Mucosa of descending colon (tissue), 3 donors: ENCODE measurements around the gene SPTB. TPM values are rescaled to one million over a fixed set of nuclear protein-coding genes. Genes with fewer than 3 reads are reported as not detected.

Experiments used
- ATAC-seq: fragments of 200-7000 bp; cut with Tn5 transposase; one replicate; pipeline ENCODE4 v1.9.1; 2020; ENCODE audit warnings: mild to moderate bottlenecking, moderate library complexity
- DNase-seq, 3 donors: peaks; one replicate each; pipeline ENCODE4 v3.0.0-alpha.2; 2020
- H3K36me3 ChIP-seq: fragments of 200-600 bp; one replicate; pipeline ENCODE4 v1.8.0; 2021; ENCODE audit warnings: low read depth, mild to moderate bottlenecking
- H3K4me1 ChIP-seq: fragments of 200-600 bp; one replicate; pipeline ENCODE4 v1.8.0; 2021; ENCODE audit warnings: low read depth, mild to moderate bottlenecking
- H3K4me3 ChIP-seq: fragments of 200-600 bp; one replicate; pipeline ENCODE4 v1.8.0; 2021; ENCODE audit warnings: mild to moderate bottlenecking
- H3K9me3 ChIP-seq: fragments of 200-600 bp; one replicate; pipeline ENCODE4 v1.8.0; 2021; ENCODE audit warnings: mild to moderate bottlenecking
- intact Hi-C, 2 donors: fragments of 100-400 bp; cut with DNase I in 1 of 2; cut with micrococcal nuclease in 1 of 2; formaldehyde crosslinking; loops; one replicate each; pipeline versions ENCODE4 v1.11.0 to v1.11.1; 2022; cut with DNase I, micrococcal nuclease
- total RNA-seq, 3 donors: library from RNA; stranded (reverse); fragmentation: NEBNext Ultra II Directional in 2 of 3; extraction: Animal tissue kit (Norgen Biotek cat#: 25700) in 2 of 3; gene quantifications; one replicate each; pipeline versions ENCODE4 v1.2.1 to v1.2.4, GENCODE V29; 2021 to 2023
- TF ChIP-seq, protein P1 (sequence below): fragments of 200-600 bp; IDR thresholded peaks from one replicate; pipeline ENCODE4 v1.8.0; 2022; ENCODE audit warnings: antibody characterized with exemption, mild to moderate bottlenecking
- donor health status: DM: no; HTN: no; CAD: no; lungs with moderate emphysema.
- donor health status: DM: no; HTN: no; CAD: no.
- donor health status: DM: no; HTN: yes; CAD: no.

The SPTB gene
- total RNA-seq, 3 donors from 2014 or later = 0.35 to 1.4 (median 0.51) TPM

DNA sequence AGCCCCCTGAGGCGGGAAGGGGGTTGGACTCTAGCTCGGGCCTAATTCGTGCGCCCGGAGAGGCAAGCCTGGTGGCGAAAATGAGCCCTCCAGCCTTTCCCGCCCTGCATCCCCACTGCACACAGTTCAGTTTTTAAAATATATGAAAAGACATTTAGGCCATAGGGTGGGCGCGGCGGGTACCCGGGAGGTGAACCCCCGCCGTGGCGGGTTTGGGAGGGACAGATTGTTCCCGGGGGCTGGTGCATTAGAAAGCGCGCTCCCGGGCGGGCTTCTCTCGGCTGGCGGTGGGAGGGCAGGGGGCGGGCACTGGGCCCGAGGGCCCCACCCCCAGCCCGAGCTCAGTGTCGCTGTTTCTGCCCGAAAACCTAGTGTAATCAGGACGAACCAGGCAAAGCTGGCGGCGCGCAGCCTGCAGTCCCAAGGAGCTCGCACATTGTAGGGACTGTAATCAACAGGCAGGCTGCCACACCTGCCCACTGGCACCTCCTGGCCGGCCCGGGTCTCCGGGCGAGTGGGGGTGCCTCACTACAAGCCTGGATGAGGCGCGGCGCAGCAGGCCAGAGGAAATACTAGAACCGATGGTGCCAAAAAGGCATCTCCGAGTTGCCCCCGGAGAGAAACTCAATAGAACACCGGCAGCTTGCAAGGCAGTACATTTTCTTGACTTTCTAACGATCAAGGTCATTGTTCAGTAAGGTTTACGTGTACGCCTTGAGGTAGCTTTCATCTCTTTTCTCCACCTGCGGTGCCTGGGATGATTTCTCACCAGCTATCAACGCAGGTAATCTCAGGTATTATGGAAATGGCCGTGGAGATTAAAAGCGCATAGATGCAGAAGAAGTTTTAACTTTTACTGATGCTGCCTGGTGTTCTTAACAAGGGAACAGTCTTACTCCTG lies 764 bp upstream of the SPTB start:
- H3K9me3 ChIP-seq = no peaks in the 10 kb centered on the region
- peaks cover 10% of the 10 kb centered on the region for H3K4me1 ChIP-seq
- ATAC-seq (peak; percentile 79), DNase-seq (peak; percentile 50 to 63 (median 55))
- peak overlapping the region; percentile 14 for H3K4me3 ChIP-seq
- no peaks in the 10 kb centered on the region for H3K36me3 ChIP-seq
- intact Hi-C loops = loop anchor here in 1 of 2 donors (10.0 kb wide), 1 partner anchor 56 kb away; no protein-coding TSS in a partner anchor
- TF ChIP-seq, protein P1, sequence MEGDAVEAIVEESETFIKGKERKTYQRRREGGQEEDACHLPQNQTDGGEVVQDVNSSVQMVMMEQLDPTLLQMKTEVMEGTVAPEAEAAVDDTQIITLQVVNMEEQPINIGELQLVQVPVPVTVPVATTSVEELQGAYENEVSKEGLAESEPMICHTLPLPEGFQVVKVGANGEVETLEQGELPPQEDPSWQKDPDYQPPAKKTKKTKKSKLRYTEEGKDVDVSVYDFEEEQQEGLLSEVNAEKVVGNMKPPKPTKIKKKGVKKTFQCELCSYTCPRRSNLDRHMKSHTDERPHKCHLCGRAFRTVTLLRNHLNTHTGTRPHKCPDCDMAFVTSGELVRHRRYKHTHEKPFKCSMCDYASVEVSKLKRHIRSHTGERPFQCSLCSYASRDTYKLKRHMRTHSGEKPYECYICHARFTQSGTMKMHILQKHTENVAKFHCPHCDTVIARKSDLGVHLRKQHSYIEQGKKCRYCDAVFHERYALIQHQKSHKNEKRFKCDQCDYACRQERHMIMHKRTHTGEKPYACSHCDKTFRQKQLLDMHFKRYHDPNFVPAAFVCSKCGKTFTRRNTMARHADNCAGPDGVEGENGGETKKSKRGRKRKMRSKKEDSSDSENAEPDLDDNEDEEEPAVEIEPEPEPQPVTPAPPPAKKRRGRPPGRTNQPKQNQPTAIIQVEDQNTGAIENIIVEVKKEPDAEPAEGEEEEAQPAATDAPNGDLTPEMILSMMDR = no peak

DNA sequence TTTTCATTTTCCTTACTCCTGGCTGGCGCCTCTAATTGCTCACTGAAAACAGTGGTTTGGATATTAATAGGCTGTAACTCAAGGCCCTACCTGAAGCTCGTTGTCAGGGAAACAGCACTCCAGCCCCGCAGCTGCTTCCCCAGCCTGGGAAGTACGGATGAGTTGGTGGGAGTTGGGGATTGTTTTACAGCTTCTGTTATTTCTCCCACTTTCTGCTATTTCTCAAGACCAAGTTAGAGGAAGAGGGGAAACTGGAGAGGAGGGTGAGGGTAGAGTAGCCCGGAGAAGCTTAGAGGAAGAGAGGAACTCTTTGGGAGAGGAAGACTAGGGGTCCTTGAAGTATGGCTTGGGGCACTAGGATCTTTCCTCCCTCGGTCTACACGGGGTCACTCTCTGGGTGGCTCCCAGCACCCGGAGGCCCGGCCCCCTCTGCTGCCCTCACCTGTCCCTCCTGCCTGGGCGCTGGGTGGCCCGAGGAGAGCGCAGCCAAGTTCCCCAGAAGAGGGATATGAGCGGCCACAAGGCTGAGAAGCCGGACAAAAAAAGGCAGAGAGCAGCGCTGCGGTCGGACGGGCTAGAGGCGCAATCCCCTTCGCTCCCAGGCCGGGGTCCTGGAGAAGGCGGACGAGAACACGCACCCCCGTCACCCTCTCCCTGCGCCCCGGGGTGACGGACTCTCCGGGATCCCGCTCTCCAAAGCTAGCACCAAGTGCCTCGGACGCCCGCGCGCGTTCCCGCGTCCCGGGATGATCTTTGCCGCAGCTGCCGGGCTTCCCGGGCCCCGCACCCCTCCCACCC lies 671 bp downstream of the SPTB start:
- intact Hi-C loops = no loop called here
- Histone ChIP-seq H3K4me1 (peaks cover 10% of the 10 kb centered on the region), H3K4me3 (no peak overlapping the region), H3K36me3 (no peaks in the 10 kb centered on the region), H3K9me3 (no peaks in the 10 kb centered on the region)
- ATAC-seq = peak; percentile 15
- TF ChIP-seq, protein P1 = no peak
- peak in 2 of 3 donors; percentile 2 to 32 for DNase-seq

DNA sequence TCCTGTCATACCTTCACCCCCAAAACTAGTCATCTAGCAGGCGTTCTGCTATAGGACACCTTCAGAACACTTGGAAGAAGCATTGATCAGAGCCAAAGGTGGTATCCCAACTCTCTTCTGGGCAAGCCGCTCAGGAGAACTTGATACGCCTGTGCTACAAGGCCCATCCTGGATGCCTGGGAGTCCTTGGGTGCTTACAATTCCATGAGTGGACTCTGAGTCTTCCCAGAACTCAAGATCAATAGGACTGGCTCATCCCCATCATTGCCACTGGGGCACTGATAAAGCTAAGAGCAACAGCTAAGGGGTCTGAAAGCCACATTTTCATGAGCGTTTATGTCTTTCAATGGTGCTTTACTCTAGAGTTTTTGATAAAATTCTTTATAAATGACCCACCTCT lies 1.9 kb downstream of the SPTB start:
- TF ChIP-seq, protein P1 = no peak
- Histone ChIP-seq H3K4me1 (peaks cover 10% of the 10 kb centered on the region), H3K4me3 (no peak overlapping the region), H3K36me3 (no peaks in the 10 kb centered on the region), H3K9me3 (no peaks in the 10 kb centered on the region)
- DNase-seq (no peak), ATAC-seq (no peak)
- intact Hi-C loops = no loop called here

DNA sequence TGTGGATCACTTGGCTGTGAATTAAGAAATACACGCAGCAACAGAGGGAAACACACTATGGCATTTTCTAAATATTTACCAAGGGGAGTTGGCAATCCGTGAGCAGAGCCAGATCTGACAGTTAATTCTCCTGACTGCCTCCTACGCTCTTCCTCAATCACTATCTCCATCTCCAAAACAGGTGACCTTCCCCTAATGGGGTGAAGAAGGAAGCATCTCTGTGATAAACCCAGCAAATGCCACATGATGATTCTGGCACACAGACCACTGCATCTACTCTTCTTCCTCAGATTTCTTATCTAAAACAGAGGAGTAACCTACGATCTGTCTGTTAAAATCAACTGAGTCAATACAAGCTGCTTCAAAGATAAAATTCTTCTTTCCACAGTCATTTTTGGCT lies 4.4 kb downstream of the SPTB start:
- H3K4me3 ChIP-seq = no peak overlapping the region
- no peaks in the 10 kb centered on the region for H3K9me3 ChIP-seq
- TF ChIP-seq, protein P1 = no peak
- intact Hi-C loops = no loop called here
- peaks cover 6% of the 10 kb centered on the region for H3K4me1 ChIP-seq
- no peaks in the 10 kb centered on the region for H3K36me3 ChIP-seq
- no peak for DNase-seq
- ATAC-seq = no peak

DNA sequence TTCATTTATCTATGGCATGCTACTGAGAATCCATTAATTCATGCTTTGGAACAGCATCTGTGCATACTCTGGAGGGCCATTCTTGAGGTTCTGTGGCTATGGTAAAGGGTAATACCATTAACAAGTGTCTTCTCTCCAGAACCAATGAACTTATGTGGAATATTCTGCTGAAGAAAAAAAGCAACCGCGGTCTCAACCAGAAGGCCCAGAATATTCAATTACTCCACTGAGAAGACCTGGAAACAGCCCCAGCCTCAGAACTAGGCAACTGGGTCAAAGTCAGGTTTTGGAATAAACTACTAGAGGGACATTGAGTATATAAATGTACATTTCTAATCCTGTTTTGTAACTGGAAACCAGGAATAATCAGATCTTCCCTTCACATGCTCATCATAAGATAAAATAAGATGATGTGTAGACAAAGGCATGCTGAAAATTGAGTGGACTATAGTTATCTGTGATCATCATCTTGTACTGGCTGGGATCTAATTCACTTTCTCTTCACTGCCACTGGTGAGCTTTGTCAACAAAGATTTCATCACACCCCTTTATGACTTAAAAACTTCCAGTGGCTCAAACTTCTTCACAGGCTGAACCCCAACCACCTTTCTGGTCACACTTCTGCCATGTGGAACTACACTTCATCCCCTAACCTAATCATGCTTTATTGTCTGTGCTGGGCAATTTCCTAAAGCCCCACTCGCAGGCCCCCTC lies 6.0 kb downstream of the SPTB start:
- no peak overlapping the region for H3K4me3 ChIP-seq
- no peaks in the 10 kb centered on the region for H3K36me3 ChIP-seq
- intact Hi-C loops = no loop called here
- H3K9me3 ChIP-seq = no peaks in the 10 kb centered on the region
- TF ChIP-seq, protein P1 = no peak
- DNase-seq (no peak), ATAC-seq (no peak)
- H3K4me1 ChIP-seq = no peaks in the 10 kb centered on the region
